Heart right ventricle (tissue), 16 donors: ENCODE results near the gene GADD45B. TPM values are rescaled to one million over a fixed set of nuclear protein-coding genes. Genes with fewer than 3 reads are reported as not detected.
A peak's percentile ranks its signal among the peaks of the same experiment; 100 is the strongest.
"Not testable (repeated sequence)": the region's sequence is repeated elsewhere in the genome, so short reads cannot be mapped to it uniquely, and the experiment has no call there.

Experiments
- ATAC-seq, 8 donors: fragments of 200-7000 bp; cut with Tn5 transposase; one replicate each; pipeline ENCODE4 v1.9.1; 2020; ENCODE audit warnings: mild to moderate bottlenecking in 8 of 8, moderate library complexity in 8 of 8, moderate number of reproducible peaks in 1 of 8
- DNase-seq, 2 donors: peaks; one replicate each; pipeline ENCODE4 v3.0.0-alpha.2; 2020
- H3K27ac ChIP-seq, 10 donors: fragments of 200-600 bp; sonication (generic) in 2 of 10; one replicate each; pipeline versions ENCODE4 v1.5.0 to v1.8.0; 2020 to 2022; ENCODE audit warnings: mild to moderate bottlenecking in 3 of 10
- H3K27me3 ChIP-seq, 7 donors: fragments of 200-600 bp; one replicate each; pipeline ENCODE4 v1.8.0; 2021 to 2022; ENCODE audit warnings: mild to moderate bottlenecking in 2 of 7
- H3K36me3 ChIP-seq, 9 donors: fragments of 200-600 bp; sonication (generic) in 1 of 9; one replicate each; pipeline versions ENCODE4 v1.5.0 to v1.8.0; 2020 to 2022; ENCODE audit warnings: mild to moderate bottlenecking in 2 of 9
- H3K4me1 ChIP-seq, 9 donors: fragments of 200-600 bp; sonication (generic) in 1 of 9; one replicate each; pipeline versions ENCODE4 v1.5.0 to v1.8.0; 2020 to 2022; ENCODE audit warnings: mild to moderate bottlenecking in 4 of 9
- H3K4me3 ChIP-seq, 10 donors: fragments of 200-600 bp; sonication (generic) in 2 of 10; one replicate each; pipeline versions ENCODE4 v1.5.0 to v1.8.0; 2020 to 2022; ENCODE audit warnings: mild to moderate bottlenecking in 7 of 10, moderate library complexity in 2 of 10
- H3K9me3 ChIP-seq, 11 donors: fragments of 200-600 bp in 10 of 11; sonication (generic) in 2 of 11; one replicate each; pipeline versions ENCODE4 v1.5.0 to v1.8.0; 2013 to 2022; ENCODE audit warnings: mild to moderate bottlenecking in 2 of 11, control low read depth in 1 of 11, moderate library complexity in 1 of 11
- CTCF ChIP-seq, 9 donors: fragments of 200-600 bp; sonication (generic) in 2 of 9; IDR thresholded peaks; one replicate each; pipeline versions ENCODE4 v1.5.0 to v1.8.0; 2021 to 2022; ENCODE audit warnings: antibody characterized with exemption in 9 of 9, mild to moderate bottlenecking in 5 of 9, moderate library complexity in 1 of 9
- WGBS, 2 donors: extraction: QIAGEN DNeasy Blood & Tissue Kit; methylation state at CpG; one replicate each; pipeline ENCODE4 v1.1.7; 2013; ENCODE audit warnings: inconsistent platforms in 1 of 2; 5-methylcytosine and 5-hydroxymethylcytosine counted together
- intact Hi-C, 10 donors: fragments of 100-400 bp; cut with DNase I; formaldehyde crosslinking; loops; one replicate each; pipeline versions ENCODE4 v1.11.1 to v1.14.2; 2022
- polyA plus RNA-seq, 2 donors: library from polyadenylated mRNA; stranded (reverse); fragments of 200-250 nt; gene quantifications; one replicate each; pipeline ENCODE4 v1.2.3, GENCODE V29; 2013
- total RNA-seq, 10 donors: library from RNA; stranded (reverse); fragmentation: NEBNext Ultra II Directional in 3 of 10; extraction: Animal tissue kit (Norgen Biotek cat#: 25700) in 3 of 10; gene quantifications; one replicate each; pipeline versions ENCODE4 v1.2.1 to v1.2.4, GENCODE V29; 2021 to 2023
- donor health status: Arrhythmogenic right ventricular cardiomyopathy.
- donor health status: ischemic (EF 13 %, LVEDD 7.1; RV severe dilation, severe dysfunction).
- donor health status: healthy with polysubstance abuse.
- donor health status: DM: no; HTN: yes; CAD: no.
- donor health status: DM: no; HTN: no; CAD: no.
- donor health status: ischemic (EF 25% LVEDD 6.9; RV normal size, moderate dysfunction).
- donor health status: ischemic (EF 25% LVEDD 5.7; RV mildly dilated, moderate dysfunction).
- donor health status: healthy.
- donor health status: DM: yes; HTN: yes; CAD: no.
- donor health status: Ischemic cardiomyopathy.
- donor health status: ischemic (EF 35%, LVEDD 5.7; RV mildly dilated, moderate dysfunction).
- donor health status: nonischemic (EF 11% LVEDD 7.7; RV severe dilation, severe dysfunction).
- donor health status: DM: yes; HTN: yes; CAD: no.
- donor health status: PGD.
- donor health status: ischemic (EF 29% LVEDD 5.4; RV normal size, mild dysfunction).
- donor health status: nonischemic (EF 23%, LVEDD 6.1; RV moderate dilation, normal function).

The GADD45B gene
- total and polyA plus RNA-seq, 12 donors = 19.6 to 297 (median 37.8) TPM

GRCh38 chr19:2500156-2500555 is 24.2 kb downstream of the GADD45B start:
- DNase-seq = no peak
- ATAC-seq = no peak
- H3K4me1 ChIP-seq = peaks cover 6 to 19% (median 14%) of the 10 kb centered on the region in 9 donors
- 82 to 83% methylated on average over 13 of the region's 13 CpGs for WGBS, 2 donors
- intact Hi-C loops = no loop called here
- H3K9me3 ChIP-seq = no peaks in the 10 kb centered on the region
- no peak overlapping the region for H3K27ac ChIP-seq
- no peaks in the 10 kb centered on the region for H3K36me3 ChIP-seq
- no peak overlapping the region for H3K4me3 ChIP-seq
- H3K27me3 ChIP-seq = no peaks in the 10 kb centered on the region
- TF ChIP-seq CTCF (IDR thresholded peaks at IDR 0.05) = no peak

GRCh38 chr19:2500841-2501261 is 24.9 kb downstream of the GADD45B start:
- no peaks in the 10 kb centered on the region for H3K36me3 ChIP-seq
- H3K4me1 ChIP-seq = peaks cover under 1 to 12% (median 7%) of the 10 kb centered on the region in 9 donors
- intact Hi-C loops = no loop called here
- no peaks in the 10 kb centered on the region for H3K27me3 ChIP-seq
- H3K27ac ChIP-seq = no peak overlapping the region
- ATAC-seq (peak in 2 of 8 donors; percentile 41 to 43), DNase-seq (no peak)
- H3K4me3 ChIP-seq = no peak overlapping the region
- TF ChIP-seq CTCF (IDR thresholded peaks at IDR 0.05) = no peak
- H3K9me3 ChIP-seq = no peaks in the 10 kb centered on the region
- 65 to 66% methylated on average over 12 of the region's 12 CpGs for WGBS, 2 donors

- intact Hi-C loops = no loop called here
- no peaks in the 10 kb centered on the region for H3K27me3 ChIP-seq
- 59% methylated on average over 21 of the region's 21 CpGs for WGBS, 2 donors
These were observed 27.7 kb downstream of the GADD45B start for GRCh38 chr19:2503521-2504109.

GRCh38 chr19:2506656-2507055 is 30.7 kb downstream of the GADD45B start:
- DNase-seq, H3K27me3 ChIP-seq, H3K4me3 ChIP-seq, H3K9me3 ChIP-seq, ATAC-seq, intact Hi-C loops, H3K36me3 ChIP-seq: not testable (repeated sequence)
- WGBS, 2 donors = 81 to 89% methylated on average over 8 of the region's 8 CpGs
- H3K27ac ChIP-seq = peak overlapping the region in 1 of 10 donors; percentile 42
- H3K4me1 ChIP-seq = peaks cover 0 to 21% (median 0%) of the 10 kb centered on the region in 9 donors

More at GRCh38 chr19:2503521-2504109, 27.7 kb downstream of the GADD45B start:
- peak in 1 of 8 donors; percentile 46 for ATAC-seq
- H3K4me3 ChIP-seq = no peak overlapping the region
- DNase-seq = no peak
- no peaks in the 10 kb centered on the region for H3K36me3 ChIP-seq
- H3K27ac ChIP-seq = peak overlapping the region in 1 of 10 donors; percentile 70
- H3K4me1 ChIP-seq = peaks cover 0 to 21% (median 0%) of the 10 kb centered on the region in 9 donors
- no peak for TF ChIP-seq CTCF (IDR thresholded peaks at IDR 0.05)
- H3K9me3 ChIP-seq = no peaks in the 10 kb centered on the region

GRCh38 chr19:2507109-2507508 is 31.2 kb downstream of the GADD45B start:
- Histone ChIP-seq H3K4me1 (peaks cover 0 to 21% (median 0%) of the 10 kb centered on the region in 9 donors), H3K27me3 (no peaks in the 10 kb centered on the region), H3K4me3 (no peak overlapping the region), H3K9me3 (no peaks in the 10 kb centered on the region), H3K36me3 (no peaks in the 10 kb centered on the region), H3K27ac (peak overlapping the region in 1 of 10 donors; percentile 42)
- DNase-seq (no peak), ATAC-seq (peak in 4 of 8 donors; percentile 37 to 76 (median 44))
- 38 to 41% methylated on average over 12 of the region's 12 CpGs for WGBS, 2 donors
- TF ChIP-seq CTCF (IDR thresholded peaks at IDR 0.05) = no peak
- intact Hi-C loops = no loop called here
